Measurements from ENCODE around the gene FBXO24. TPM values are rescaled to one million over a fixed set of nuclear protein-coding genes. Genes with fewer than 3 reads are reported as not detected.
"Not testable (repeated sequence)": the region's sequence is repeated elsewhere in the genome, so short reads cannot be mapped to it uniquely, and the experiment has no call there.

The FBXO24 gene
- total RNA-seq, 2 donors from 2014 or later: 1.3 to 3.0 TPM

DNA sequence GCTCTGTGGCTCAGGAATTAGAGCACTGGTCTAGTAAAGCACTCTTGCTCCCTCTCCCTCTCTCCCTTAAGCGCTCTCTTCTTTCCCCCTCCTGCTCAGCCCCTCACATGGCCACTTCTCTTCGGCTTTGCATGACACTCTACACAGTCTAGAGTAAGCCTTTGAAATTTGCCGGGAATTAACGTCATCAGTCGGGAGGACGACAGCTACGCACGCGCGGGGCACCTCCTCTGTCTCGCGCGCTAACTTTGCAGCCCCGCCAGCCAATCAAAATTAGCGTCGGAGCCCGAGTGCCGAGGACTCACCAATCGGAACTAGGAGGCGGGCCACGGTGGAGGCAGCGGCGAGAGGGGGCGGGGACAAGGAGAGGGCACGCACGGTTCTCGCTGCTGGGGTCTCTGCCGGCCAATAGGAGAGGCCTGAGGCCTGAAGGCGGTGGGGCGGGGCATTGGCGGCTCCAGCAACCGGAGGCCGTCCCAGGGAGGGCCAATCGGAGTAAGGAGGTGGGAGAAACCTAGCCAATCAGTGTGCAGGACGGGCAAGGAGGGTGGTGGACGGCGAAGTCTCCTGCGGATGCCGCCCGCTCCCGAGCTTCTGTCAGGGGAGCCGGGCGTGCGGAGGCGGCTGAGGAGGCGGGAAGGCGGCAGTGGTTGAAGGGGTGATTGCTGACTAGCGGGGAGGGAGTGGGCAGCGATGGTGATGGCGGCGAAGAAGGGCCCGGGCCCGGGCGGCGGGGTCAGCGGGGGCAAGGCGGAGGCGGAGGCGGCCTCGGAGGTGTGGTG is 47.3 kb upstream of the FBXO24 start, which contains the start of gene AGFG2:
Gene AGFG2 (plus strand): TSS at position 550 of the 782 bp plus-strand sequence. CDS start 144 bp downstream, at position 694.
- no peaks in the 10 kb centered on the region for H3K36me3 Mint-ChIP-seq (ENCODE audit: low read depth)
- H3K9me3 ChIP-seq (ENCODE audit: control insufficient read depth, low read length): no peaks in the 10 kb centered on the region
- peak within 1 kb of the TSS; percentile 98 for H3K4me3 ChIP-seq (ENCODE audit: low read length)
- peak within 1 kb of the TSS; percentile 92 for H3K27ac Mint-ChIP-seq
- H3K9me3 Mint-ChIP-seq: no peaks in the 10 kb centered on the region
- peaks cover 29% of the 10 kb centered on the region for H3K4me1 Mint-ChIP-seq
- H3K4me1 ChIP-seq (ENCODE audit: control insufficient read depth, insufficient read depth, low read length): peaks cover 5% of the 10 kb centered on the region
- 0% methylated on average over 43 to 60 of the region's 60 CpGs for WGBS, 2 experiments (ENCODE audit: insufficient coverage in 1 of 2, insufficient read length in 1 of 2)
- no peak within 1 kb of the TSS for H3K27ac ChIP-seq (ENCODE audit: low read depth, low read length)
- H3K9ac ChIP-seq (ENCODE audit: extremely low read depth, low read length, poor library complexity, severe bottlenecking): peak within 1 kb of the TSS; percentile 68
- H3K27me3 ChIP-seq (ENCODE audit: control insufficient read depth, insufficient read depth, low read length, poor library complexity, severe bottlenecking): no peaks in the 10 kb centered on the region
- H3K27me3 Mint-ChIP-seq (ENCODE audit: insufficient read depth): peaks cover 1% of the 10 kb centered on the region
- peak; percentile 100 for DNase-seq
- TF ChIP-seq, protein P1, sequence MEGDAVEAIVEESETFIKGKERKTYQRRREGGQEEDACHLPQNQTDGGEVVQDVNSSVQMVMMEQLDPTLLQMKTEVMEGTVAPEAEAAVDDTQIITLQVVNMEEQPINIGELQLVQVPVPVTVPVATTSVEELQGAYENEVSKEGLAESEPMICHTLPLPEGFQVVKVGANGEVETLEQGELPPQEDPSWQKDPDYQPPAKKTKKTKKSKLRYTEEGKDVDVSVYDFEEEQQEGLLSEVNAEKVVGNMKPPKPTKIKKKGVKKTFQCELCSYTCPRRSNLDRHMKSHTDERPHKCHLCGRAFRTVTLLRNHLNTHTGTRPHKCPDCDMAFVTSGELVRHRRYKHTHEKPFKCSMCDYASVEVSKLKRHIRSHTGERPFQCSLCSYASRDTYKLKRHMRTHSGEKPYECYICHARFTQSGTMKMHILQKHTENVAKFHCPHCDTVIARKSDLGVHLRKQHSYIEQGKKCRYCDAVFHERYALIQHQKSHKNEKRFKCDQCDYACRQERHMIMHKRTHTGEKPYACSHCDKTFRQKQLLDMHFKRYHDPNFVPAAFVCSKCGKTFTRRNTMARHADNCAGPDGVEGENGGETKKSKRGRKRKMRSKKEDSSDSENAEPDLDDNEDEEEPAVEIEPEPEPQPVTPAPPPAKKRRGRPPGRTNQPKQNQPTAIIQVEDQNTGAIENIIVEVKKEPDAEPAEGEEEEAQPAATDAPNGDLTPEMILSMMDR (conservative IDR thresholded peaks at IDR 0.05): no peak
- H3K36me3 ChIP-seq (ENCODE audit: control insufficient read depth, insufficient read depth, low read length): no peaks in the 10 kb centered on the region
- peak within 1 kb of the TSS; percentile 88 for H3K4me3 Mint-ChIP-seq

DNA sequence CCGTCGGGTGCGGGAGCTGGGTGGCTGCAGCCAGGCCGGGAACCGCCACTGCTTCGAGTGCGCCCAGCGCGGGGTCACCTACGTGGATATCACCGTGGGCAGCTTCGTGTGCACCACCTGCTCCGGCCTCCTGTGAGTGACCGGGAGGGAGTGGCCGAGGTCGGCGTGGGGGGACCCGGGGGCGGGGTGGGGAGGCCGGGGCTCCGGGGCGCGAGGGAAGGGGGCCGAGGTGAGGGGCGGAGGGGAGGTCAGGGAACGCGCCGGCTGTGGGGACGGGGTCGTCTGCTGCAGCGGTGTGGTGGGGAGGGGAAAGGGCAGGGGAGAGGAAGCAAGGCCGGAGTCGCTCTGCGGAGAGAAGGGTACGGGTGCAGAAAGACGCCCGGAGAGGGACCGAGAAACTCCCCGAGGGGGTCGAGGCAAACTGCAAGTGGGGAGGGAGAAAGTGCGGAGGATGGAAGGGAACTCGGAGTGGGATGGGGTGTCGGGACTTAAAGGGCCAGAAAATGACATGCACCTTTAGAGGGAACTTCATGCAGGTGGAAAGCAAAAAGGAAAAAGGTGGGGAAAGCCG is 46.6 kb upstream of the FBXO24 start:
- no peaks in the 10 kb centered on the region for H3K27me3 ChIP-seq (ENCODE audit: control insufficient read depth, insufficient read depth, low read length, poor library complexity, severe bottlenecking)
- Mint-ChIP-seq H3K36me3 (ENCODE audit: low read depth) (no peaks in the 10 kb centered on the region), H3K27me3 (ENCODE audit: insufficient read depth) (peaks cover 1% of the 10 kb centered on the region), H3K4me3 (peak overlapping the region; percentile 88), H3K4me1 (peaks cover 36% of the 10 kb centered on the region), H3K9me3 (no peaks in the 10 kb centered on the region), H3K27ac (peak overlapping the region; percentile 89)
- TF ChIP-seq, protein P1 (conservative IDR thresholded peaks at IDR 0.05): no peak
- peak overlapping the region; percentile 68 for H3K9ac ChIP-seq (ENCODE audit: extremely low read depth, low read length, poor library complexity, severe bottlenecking)
- peaks cover 11% of the 10 kb centered on the region for H3K4me1 ChIP-seq (ENCODE audit: control insufficient read depth, insufficient read depth, low read length)
- 0 to 2% methylated on average over 17 to 44 of the region's 44 CpGs for WGBS, 2 experiments (ENCODE audit: insufficient coverage in 1 of 2, insufficient read length in 1 of 2)
- H3K27ac ChIP-seq (ENCODE audit: low read depth, low read length): no peak overlapping the region
- peak; percentile 73 for DNase-seq
- no peaks in the 10 kb centered on the region for H3K9me3 ChIP-seq (ENCODE audit: control insufficient read depth, low read length)
- no peaks in the 10 kb centered on the region for H3K36me3 ChIP-seq (ENCODE audit: control insufficient read depth, insufficient read depth, low read length)
- H3K4me3 ChIP-seq (ENCODE audit: low read length): peak overlapping the region; percentile 98

GRCh38 chr7:100540073-100540723 is 45.9 kb upstream of the FBXO24 start:
- Mint-ChIP-seq H3K27me3 (ENCODE audit: insufficient read depth) (no peaks in the 10 kb centered on the region), H3K4me1 (peaks cover 42% of the 10 kb centered on the region), H3K9me3 (no peaks in the 10 kb centered on the region), H3K4me3 (peak overlapping the region; percentile 88), H3K27ac (peak overlapping the region; percentile 89), H3K36me3 (ENCODE audit: low read depth) (no peaks in the 10 kb centered on the region)
- DNase-seq: no peak
- H3K4me1 ChIP-seq (ENCODE audit: control insufficient read depth, insufficient read depth, low read length): peaks cover 13% of the 10 kb centered on the region
- 37 to 56% methylated on average over 1 to 6 of the region's 6 CpGs for WGBS, 2 experiments (ENCODE audit: insufficient coverage in 1 of 2, insufficient read length in 1 of 2)
- no peaks in the 10 kb centered on the region for H3K27me3 ChIP-seq (ENCODE audit: control insufficient read depth, insufficient read depth, low read length, poor library complexity, severe bottlenecking)
- no peak overlapping the region for H3K27ac ChIP-seq (ENCODE audit: low read depth, low read length)
- H3K36me3 ChIP-seq (ENCODE audit: control insufficient read depth, insufficient read depth, low read length): no peaks in the 10 kb centered on the region
- H3K9ac ChIP-seq (ENCODE audit: extremely low read depth, low read length, poor library complexity, severe bottlenecking): peak overlapping the region; percentile 68
- no peaks in the 10 kb centered on the region for H3K9me3 ChIP-seq (ENCODE audit: control insufficient read depth, low read length)
- TF ChIP-seq, protein P1 (conservative IDR thresholded peaks at IDR 0.05): no peak
- H3K4me3 ChIP-seq (ENCODE audit: low read length): peak overlapping the region; percentile 98

GRCh38 chr7:100541309-100541708 is 44.8 kb upstream of the FBXO24 start:
- not testable (repeated sequence) for H3K9me3 ChIP-seq (ENCODE audit: control insufficient read depth, low read length); H3K27ac ChIP-seq (ENCODE audit: low read depth, low read length); H3K36me3 Mint-ChIP-seq (ENCODE audit: low read depth); H3K27me3 ChIP-seq (ENCODE audit: control insufficient read depth, insufficient read depth, low read length, poor library complexity, severe bottlenecking); H3K36me3 ChIP-seq (ENCODE audit: control insufficient read depth, insufficient read depth, low read length); DNase-seq; H3K9me3 Mint-ChIP-seq; H3K9ac ChIP-seq (ENCODE audit: extremely low read depth, low read length, poor library complexity, severe bottlenecking); H3K27me3 Mint-ChIP-seq (ENCODE audit: insufficient read depth)
- Mint-ChIP-seq H3K4me1 (peaks cover 53% of the 10 kb centered on the region), H3K4me3 (peak overlapping the region; percentile 88), H3K27ac (peak overlapping the region; percentile 91)
- H3K4me1 ChIP-seq (ENCODE audit: control insufficient read depth, insufficient read depth, low read length): peaks cover 23% of the 10 kb centered on the region
- H3K4me3 ChIP-seq (ENCODE audit: low read length): peak overlapping the region; percentile 98
- WGBS, 2 experiments (ENCODE audit: insufficient coverage in 1 of 2, insufficient read length in 1 of 2): 85 to 94% methylated on average over 7 of the region's 7 CpGs

Data from endodermal cell (in vitro differentiated cells).